WTC11 (cell line): ENCODE data around the gene EPS8L2. TPM values are rescaled to one million over a fixed set of nuclear protein-coding genes. Genes with fewer than 3 reads are reported as not detected.

Source experiments
- ATAC-seq: fragments of 200-7000 bp; cut with Tn5 transposase; 2 replicates; pipeline ENCODE4 v1.10.0; 2021; ENCODE audit warnings: mild to moderate bottlenecking, moderate library complexity
- CTCF ChIA-PET: fragments of 300-600 bp; sonication (Branson Sonifier 250); formaldehyde crosslinking; loops from one replicate; lab custom pipeline; 2021; ENCODE audit warnings: antibody characterized with exemption; lab: Charles Lee
- POLR2A ChIA-PET: fragments of 350-600 bp; sonication (Branson Sonifier 250); formaldehyde crosslinking; loops from one replicate; lab custom pipeline; 2021; ENCODE audit warnings: antibody characterized with exemption; lab: Charles Lee
- DNase-seq: peaks from one replicate; pipeline ENCODE4 v3.0.0; 2021; ENCODE audit warnings: low spot score
- H3K27ac Mint-ChIP-seq: 2 replicates; pipeline ENCODE4 v1.8.0; 2021; ENCODE audit warnings: mixed read lengths
- H3K27me3 Mint-ChIP-seq: 2 replicates; pipeline ENCODE4 v1.8.0; 2021; ENCODE audit warnings: low read depth, mild to moderate bottlenecking, moderate library complexity, mixed read lengths
- H3K36me3 Mint-ChIP-seq: 2 replicates; pipeline ENCODE4 v1.8.0; 2021; ENCODE audit warnings: mixed read lengths
- H3K4me1 Mint-ChIP-seq: 2 replicates; pipeline ENCODE4 v1.8.0; 2022; ENCODE audit warnings: mixed read lengths
- H3K4me3 Mint-ChIP-seq: 2 replicates; pipeline ENCODE4 v1.8.0; 2021; ENCODE audit warnings: mild to moderate bottlenecking, moderate library complexity, mixed read lengths
- H3K9me3 Mint-ChIP-seq: 2 replicates; pipeline ENCODE4 v1.8.0; 2021; ENCODE audit warnings: mixed read lengths
- CREB1 ChIP-seq: sonication (generic); formaldehyde crosslinking; IDR thresholded peaks from 2 replicates; pipeline ENCODE4 v1.8.0; 2023; ENCODE audit warnings: mild to moderate bottlenecking, missing genetic modification reagents
- CREM ChIP-seq: sonication (generic); formaldehyde crosslinking; IDR thresholded peaks from 2 replicates; pipeline ENCODE4 v1.8.1; 2022; ENCODE audit warnings: mild to moderate bottlenecking, missing genetic modification reagents, moderate library complexity
- E2F5 ChIP-seq: sonication (generic); formaldehyde crosslinking; IDR thresholded peaks from 2 replicates; pipeline ENCODE4 v1.8.1; 2022; ENCODE audit warnings: mild to moderate bottlenecking, moderate library complexity, missing genetic modification reagents
- ESRRA ChIP-seq: sonication (generic); formaldehyde crosslinking; IDR thresholded peaks from 2 replicates; pipeline ENCODE4 v1.8.1; 2022; ENCODE audit warnings: mild to moderate bottlenecking, missing genetic modification reagents, borderline replicate concordance
- FOXP1 ChIP-seq: sonication (generic); formaldehyde crosslinking; IDR thresholded peaks from 2 replicates; pipeline ENCODE4 v1.8.0; 2022; ENCODE audit warnings: missing genetic modification reagents, mild to moderate bottlenecking, moderate library complexity, borderline replicate concordance
- GABPB1 ChIP-seq: sonication (generic); formaldehyde crosslinking; IDR thresholded peaks from 2 replicates; pipeline ENCODE4 v1.8.1; 2023; ENCODE audit warnings: mild to moderate bottlenecking, missing genetic modification reagents
- HMGA2 ChIP-seq: fragments of 250-450 bp; sonication (Bioruptor Pico); IDR thresholded peaks from 2 replicates; pipeline ENCODE4 v1.4.0; 2021; ENCODE audit warnings: mild to moderate bottlenecking, moderate library complexity
- MAX ChIP-seq: sonication (generic); formaldehyde crosslinking; IDR thresholded peaks from 2 replicates; pipeline ENCODE4 v1.8.0; 2022; ENCODE audit warnings: mild to moderate bottlenecking, missing genetic modification reagents
- MXD4 ChIP-seq: fragments of 250-450 bp; sonication (Bioruptor Pico); IDR thresholded peaks from 2 replicates; pipeline ENCODE4 v1.8.0; 2021; ENCODE audit warnings: mild to moderate bottlenecking, moderate library complexity, borderline replicate concordance
- TCF7 ChIP-seq: sonication (generic); formaldehyde crosslinking; IDR thresholded peaks from 2 replicates; pipeline ENCODE4 v1.8.0; 2022; ENCODE audit warnings: mild to moderate bottlenecking, low read depth, missing genetic modification reagents, moderate library complexity
- TEAD4 ChIP-seq: sonication (generic); formaldehyde crosslinking; IDR thresholded peaks from 2 replicates; pipeline ENCODE4 v1.8.0; 2022; ENCODE audit warnings: mild to moderate bottlenecking, missing genetic modification reagents
- ZNF281 ChIP-seq: sonication (generic); formaldehyde crosslinking; IDR thresholded peaks from 2 replicates; pipeline ENCODE4 v1.8.0; 2023; ENCODE audit warnings: mild to moderate bottlenecking, missing genetic modification reagents
- ZNF317 ChIP-seq: sonication (generic); formaldehyde crosslinking; IDR thresholded peaks from 2 replicates; pipeline ENCODE4 v1.8.1; 2023; ENCODE audit warnings: low read depth, mild to moderate bottlenecking, moderate library complexity, missing genetic modification reagents, borderline replicate concordance
- ZSCAN18 ChIP-seq: fragments of 250-450 bp; sonication (Bioruptor Pico); IDR thresholded peaks from 2 replicates; pipeline ENCODE4 v2.1.2; 2022; ENCODE audit warnings: mild to moderate bottlenecking, moderate library complexity
- total RNA-seq: library from RNA; stranded (reverse); gene quantifications from 3 replicates; pipeline ENCODE4 v1.2.3, GENCODE V29; 2021
- TF ChIP-seq, protein P1 (sequence below): sonication (generic); formaldehyde crosslinking; IDR thresholded peaks from 2 replicates; pipeline ENCODE4 v1.8.1; 2022; ENCODE audit warnings: low read depth, mild to moderate bottlenecking, moderate library complexity, missing genetic modification reagents, borderline replicate concordance
- TF ChIP-seq, protein P2 (sequence below): sonication (generic); formaldehyde crosslinking; IDR thresholded peaks from 2 replicates; pipeline ENCODE4 v1.8.1; 2023; ENCODE audit warnings: mild to moderate bottlenecking, missing genetic modification reagents

The EPS8L2 gene
- total RNA-seq, 1 experiment from 2014 or later = 51.6 TPM

DNA sequence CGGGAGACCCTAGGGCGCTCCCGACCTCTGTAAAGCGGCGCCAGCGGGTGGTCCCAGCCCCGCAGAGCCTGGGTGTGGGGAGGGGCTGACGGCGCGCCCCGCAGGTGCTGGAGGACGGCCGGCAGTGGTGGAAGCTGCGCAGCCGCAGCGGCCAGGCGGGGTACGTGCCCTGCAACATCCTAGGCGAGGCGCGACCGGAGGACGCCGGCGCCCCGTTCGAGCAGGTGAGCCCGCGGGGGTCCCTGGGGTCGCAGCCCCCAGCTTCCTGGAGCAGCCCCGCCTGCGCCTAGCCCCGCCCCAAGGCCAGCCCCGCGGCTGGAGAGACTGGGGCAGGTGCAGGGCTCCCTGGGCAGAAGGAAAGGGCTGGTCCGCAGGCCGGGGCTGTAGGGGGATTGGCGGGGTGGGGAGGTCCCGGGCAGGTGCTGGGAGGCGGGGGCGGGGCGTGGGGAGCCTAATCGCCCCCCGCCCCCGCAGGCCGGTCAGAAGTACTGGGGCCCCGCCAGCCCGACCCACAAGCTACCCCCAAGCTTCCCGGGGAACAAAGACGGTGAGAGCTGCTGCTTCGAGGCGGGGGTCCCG, 19.7 kb downstream of the EPS8L2 start (continued):
- 0 out of 2 replicates have a peak, but pooled peaks have one; percentile 42 for TF ChIP-seq FOXP1 (CRISPR knock-in tag)
- TF ChIP-seq TEAD4 (CRISPR knock-in tag) = no peak
- no peak for TF ChIP-seq CREM (CRISPR knock-in tag)
- 0 out of 2 replicates have a peak, but pooled peaks have one; percentile 6 for TF ChIP-seq ZNF317
- TF ChIP-seq GABPB1 (CRISPR knock-in tag) = no peak
- TF ChIP-seq ESRRA (CRISPR knock-in tag) = no peak
- TF ChIP-seq, all 79 proteins: peak for 8

DNA sequence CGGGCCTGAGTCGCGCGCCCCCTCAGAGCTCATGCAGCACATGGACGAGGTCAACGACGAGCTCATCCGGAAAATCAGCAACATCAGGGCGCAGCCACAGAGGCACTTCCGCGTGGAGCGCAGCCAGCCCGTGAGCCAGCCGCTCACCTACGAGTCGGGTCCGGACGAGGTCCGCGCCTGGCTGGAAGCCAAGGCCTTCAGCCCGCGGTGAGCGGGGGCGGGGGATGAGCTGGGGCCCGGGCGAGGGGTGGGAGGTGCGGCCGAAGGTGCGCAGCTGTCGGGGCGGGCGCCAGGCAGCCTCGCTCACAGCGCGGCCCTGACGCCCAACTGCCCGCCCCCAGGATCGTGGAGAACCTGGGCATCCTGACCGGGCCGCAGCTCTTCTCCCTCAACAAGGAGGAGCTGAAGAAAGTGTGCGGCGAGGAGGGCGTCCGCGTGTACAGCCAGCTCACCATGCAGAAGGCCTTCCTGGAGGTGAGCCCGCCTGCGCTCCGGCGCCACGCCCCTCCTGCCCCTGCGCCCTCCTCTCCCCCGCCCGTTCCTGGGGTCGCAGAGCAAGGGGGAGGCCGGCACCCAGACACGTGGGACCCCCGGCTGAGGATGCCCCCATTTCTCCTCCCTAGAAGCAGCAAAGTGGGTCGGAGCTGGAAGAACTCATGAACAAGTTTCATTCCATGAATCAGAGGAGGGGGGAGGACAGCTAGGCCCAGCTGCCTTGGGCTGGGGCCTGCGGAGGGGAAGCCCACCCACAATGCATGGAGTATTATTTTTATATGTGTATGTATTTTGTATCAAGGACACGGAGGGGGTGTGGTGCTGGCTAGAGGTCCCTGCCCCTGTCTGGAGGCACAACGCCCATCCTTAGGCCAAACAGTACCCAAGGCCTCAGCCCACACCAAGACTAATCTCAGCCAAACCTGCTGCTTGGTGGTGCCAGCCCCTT, 20.5 kb downstream of the EPS8L2 start:
- Mint-ChIP-seq H3K27ac (no peak overlapping the region), H3K4me3 (peak overlapping the region; percentile 56), H3K27me3 (peaks cover 8% of the 10 kb centered on the region), H3K4me1 (peaks cover 12% of the 10 kb centered on the region), H3K36me3 (no peaks in the 10 kb centered on the region), H3K9me3 (no peaks in the 10 kb centered on the region)
- POLR2A ChIA-PET = interaction anchor here (1.0 to 1.6 kb wide), 8 partner anchors 14 to 64 kb away, joined by 3 to 8 read pairs (median 4); partner anchors contain the start of genes CEND1, DEAF1, GATD1 and TALDO1
- TF ChIP-seq MXD4 (CRISPR knock-in tag) = no peak
- peak; percentile 75 for TF ChIP-seq MAX (CRISPR knock-in tag)
- TF ChIP-seq TCF7 = no peak
- TF ChIP-seq CREB1 (CRISPR knock-in tag) = 0 out of 2 replicates have a peak, but pooled peaks have one; percentile 36
- no peak for TF ChIP-seq TEAD4 (CRISPR knock-in tag)
- TF ChIP-seq, protein P1, sequence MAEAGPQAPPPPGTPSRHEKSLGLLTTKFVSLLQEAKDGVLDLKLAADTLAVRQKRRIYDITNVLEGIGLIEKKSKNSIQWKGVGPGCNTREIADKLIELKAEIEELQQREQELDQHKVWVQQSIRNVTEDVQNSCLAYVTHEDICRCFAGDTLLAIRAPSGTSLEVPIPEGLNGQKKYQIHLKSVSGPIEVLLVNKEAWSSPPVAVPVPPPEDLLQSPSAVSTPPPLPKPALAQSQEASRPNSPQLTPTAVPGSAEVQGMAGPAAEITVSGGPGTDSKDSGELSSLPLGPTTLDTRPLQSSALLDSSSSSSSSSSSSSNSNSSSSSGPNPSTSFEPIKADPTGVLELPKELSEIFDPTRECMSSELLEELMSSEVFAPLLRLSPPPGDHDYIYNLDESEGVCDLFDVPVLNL (CRISPR knock-in tag) = no peak
- no peak for TF ChIP-seq HMGA2 (CRISPR knock-in tag)
- TF ChIP-seq, protein P2, sequence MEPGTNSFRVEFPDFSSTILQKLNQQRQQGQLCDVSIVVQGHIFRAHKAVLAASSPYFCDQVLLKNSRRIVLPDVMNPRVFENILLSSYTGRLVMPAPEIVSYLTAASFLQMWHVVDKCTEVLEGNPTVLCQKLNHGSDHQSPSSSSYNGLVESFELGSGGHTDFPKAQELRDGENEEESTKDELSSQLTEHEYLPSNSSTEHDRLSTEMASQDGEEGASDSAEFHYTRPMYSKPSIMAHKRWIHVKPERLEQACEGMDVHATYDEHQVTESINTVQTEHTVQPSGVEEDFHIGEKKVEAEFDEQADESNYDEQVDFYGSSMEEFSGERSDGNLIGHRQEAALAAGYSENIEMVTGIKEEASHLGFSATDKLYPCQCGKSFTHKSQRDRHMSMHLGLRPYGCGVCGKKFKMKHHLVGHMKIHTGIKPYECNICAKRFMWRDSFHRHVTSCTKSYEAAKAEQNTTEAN (CRISPR knock-in tag) = no peak
- TF ChIP-seq CREM (CRISPR knock-in tag) = no peak
- no peak for TF ChIP-seq ZNF281 (CRISPR knock-in tag)
- CTCF ChIA-PET = interaction anchor here (0.5 to 6.6 kb wide), 39 partner anchors 10 to 330 kb away, joined by 3 to 94 read pairs (median 4); partner anchors contain the start of genes CEND1, DEAF1, EPS8L2 and GATD1
- DNase-seq (peak; percentile 65), ATAC-seq (peak; percentile 10)

- Mint-ChIP-seq H3K4me1 (peaks cover 12% of the 10 kb centered on the region), H3K27ac (no peak overlapping the region), H3K27me3 (peaks cover 8% of the 10 kb centered on the region), H3K9me3 (no peaks in the 10 kb centered on the region), H3K36me3 (no peaks in the 10 kb centered on the region), H3K4me3 (no peak overlapping the region; the same call in 1 of the 2 replicates)
- ChIA-PET POLR2A (interaction anchor here (0.6 to 1.2 kb wide), 2 partner anchors 50 to 63 kb away, joined by 3 read pairs; partner anchors contain the start of gene CEND1), CTCF (interaction anchor here (0.5 to 6.6 kb wide), 24 partner anchors 10 to 172 kb away, joined by 3 to 94 read pairs (median 6); partner anchors contain the start of genes CEND1, EPS8L2, GATD1 and PHRF1)
- DNase-seq = no peak
- ATAC-seq = no peak
- TF ChIP-seq MAX (CRISPR knock-in tag) (no peak), ZSCAN18 (CRISPR knock-in tag) (no peak), E2F5 (CRISPR knock-in tag) (no peak), ZNF317 (no peak)
These were observed 21.3 kb downstream of the EPS8L2 start for GRCh38 chr11:727281-727701.
